WI38 (cell line): ENCODE data around the gene CEACAM7.
"Not testable (repeated sequence)": the region's sequence is repeated elsewhere in the genome, so short reads cannot be mapped to it uniquely, and the experiment has no call there.

Experiments
- H3K4me3 ChIP-seq: 2 replicates; pipeline ENCODE4 v1.5.1; 2011; ENCODE audit warnings: low read depth, mild to moderate bottlenecking, control low read depth, low read length
- CTCF ChIP-seq: IDR thresholded peaks from 2 replicates; pipeline ENCODE4 v1.5.1; 2012; ENCODE audit warnings: low read depth, mild to moderate bottlenecking, control low read depth, low read length

The CEACAM7 gene

GRCh38 chr19:41714598-41714997 lies 26.5 kb upstream of the CEACAM7 start:
- no peak overlapping the region for H3K4me3 ChIP-seq
- no peak for TF ChIP-seq CTCF

- no peak overlapping the region for H3K4me3 ChIP-seq
- no peak for TF ChIP-seq CTCF
These were observed 23.5 kb upstream of the CEACAM7 start for GRCh38 chr19:41711376-41712261.

GRCh38 chr19:41709951-41710645 lies 22.0 kb upstream of the CEACAM7 start:
- TF ChIP-seq CTCF = no peak

GRCh38 chr19:41709516-41709915 lies 21.4 kb upstream of the CEACAM7 start:
- not testable (repeated sequence) for H3K4me3 ChIP-seq

More at GRCh38 chr19:41709951-41710645, 22.0 kb upstream of the CEACAM7 start:
- no peak overlapping the region for H3K4me3 ChIP-seq

- H3K4me3 ChIP-seq = no peak within 1 kb of the TSS
- no peak for TF ChIP-seq CTCF
These were observed 20.4 kb upstream of the CEACAM7 start, which contains the start of gene CEACAM5 for GRCh38 chr19:41708481-41708880. TSS of gene CEACAM5 (plus strand) at chr19:41708626. CDS start at chr19:41708732, 106 bp downstream.

GRCh38 chr19:41707871-41708371 lies 19.9 kb upstream of the CEACAM7 start:
- TF ChIP-seq CTCF = no peak
- no peak overlapping the region for H3K4me3 ChIP-seq

- H3K4me3 ChIP-seq = no peak overlapping the region
- TF ChIP-seq CTCF = no peak
These were observed 19.4 kb upstream of the CEACAM7 start for GRCh38 chr19:41707502-41707812.
